Stimulated activated CD4-positive, alpha-beta T cell treated with anti-CD3 and anti-CD28 coated beads, Interleukin-2, amount 100 ng/mL, for 48 hours (primary cell): Measurements from ENCODE around the gene APBA3.

Source experiments
- DNase-seq, 2 donors: peaks; one replicate each; pipeline ENCODE4 v3.0.0-alpha.2; 2020

Gene APBA3

GRCh38 chr19:3761382-3762129, at the start of gene APBA3:
APBA3 (minus strand) TSS chr19:3761692; CDS start chr19:3760264, 1,428 bp downstream.
- peak; percentile 97 to 98 for DNase-seq

DNA sequence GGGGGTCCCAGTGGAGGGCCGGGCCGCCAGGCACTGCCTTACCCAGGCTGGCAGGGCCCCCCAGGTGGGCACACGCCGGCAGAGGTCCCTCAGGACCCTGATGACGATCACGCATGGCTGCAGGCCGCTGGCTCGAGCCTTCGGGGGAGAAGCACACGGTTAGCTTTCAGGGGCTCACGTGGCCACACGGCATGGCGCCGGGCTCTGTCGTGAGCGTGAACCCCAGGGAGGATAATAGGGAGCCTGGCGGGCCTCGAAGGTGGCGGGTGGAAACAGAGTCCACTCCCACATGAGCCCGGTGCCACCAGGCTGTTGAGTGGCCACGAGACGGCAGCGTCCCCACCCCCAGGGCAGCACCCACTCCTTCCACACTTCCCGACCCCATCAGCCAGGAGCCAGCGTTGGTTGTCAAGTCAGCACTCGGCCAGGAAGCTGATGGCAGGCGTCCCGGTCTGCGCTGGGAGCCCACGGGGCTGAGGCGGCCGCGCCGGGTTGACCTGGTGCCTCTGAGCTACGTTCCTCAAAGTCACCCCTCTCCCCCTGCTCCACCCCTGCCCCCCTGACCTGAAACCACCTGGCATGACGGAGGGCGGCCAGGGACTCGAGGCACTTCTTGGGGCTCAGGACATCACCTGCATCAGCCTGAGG, 49.3 kb upstream of the APBA3 start:
- DNase-seq, result no peak

DNA sequence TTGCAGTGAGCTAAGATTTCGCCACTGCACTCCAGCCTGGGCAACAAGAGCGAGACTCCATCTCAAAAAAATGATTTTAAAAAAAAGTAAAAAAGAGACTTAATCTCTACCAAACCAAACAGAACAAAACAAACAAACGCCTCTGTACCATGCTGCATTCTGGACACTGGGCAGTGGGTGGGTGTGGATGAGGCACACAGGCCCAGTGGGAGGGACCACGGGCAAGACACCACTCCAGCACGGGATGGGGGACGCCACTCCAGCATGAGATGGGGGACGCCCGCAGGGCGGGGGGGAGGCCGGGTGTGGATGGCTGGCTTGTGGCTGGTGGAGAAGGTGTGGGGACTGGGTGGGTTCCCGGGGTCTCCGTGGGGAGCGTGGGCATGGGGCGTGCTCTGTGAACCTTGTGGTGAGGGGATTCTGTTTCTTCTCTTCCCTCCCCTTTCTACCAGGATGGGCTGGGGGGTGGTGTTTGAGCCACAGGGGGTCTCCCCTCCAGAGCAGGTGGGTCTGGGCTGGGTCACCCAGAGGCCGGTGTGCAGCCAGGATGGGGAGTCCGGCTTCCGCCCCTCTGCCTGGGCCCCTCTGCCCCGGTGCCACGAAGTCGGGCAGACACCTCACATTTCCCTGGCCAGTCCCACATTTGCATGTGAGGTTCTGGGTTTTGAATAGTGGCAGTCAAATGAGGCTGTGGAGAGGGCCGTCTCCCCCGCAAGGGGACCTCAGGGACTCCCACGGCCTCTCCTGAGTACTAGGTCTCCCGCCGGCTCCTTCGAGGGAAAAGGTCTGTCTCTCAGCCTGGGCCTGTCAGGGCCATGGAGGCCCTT, 48.6 kb upstream of the APBA3 start:
- DNase-seq, result no peak

- no peak for DNase-seq
These were observed 47.1 kb upstream of the APBA3 start for GRCh38 chr19:3808420-3809143.

DNA sequence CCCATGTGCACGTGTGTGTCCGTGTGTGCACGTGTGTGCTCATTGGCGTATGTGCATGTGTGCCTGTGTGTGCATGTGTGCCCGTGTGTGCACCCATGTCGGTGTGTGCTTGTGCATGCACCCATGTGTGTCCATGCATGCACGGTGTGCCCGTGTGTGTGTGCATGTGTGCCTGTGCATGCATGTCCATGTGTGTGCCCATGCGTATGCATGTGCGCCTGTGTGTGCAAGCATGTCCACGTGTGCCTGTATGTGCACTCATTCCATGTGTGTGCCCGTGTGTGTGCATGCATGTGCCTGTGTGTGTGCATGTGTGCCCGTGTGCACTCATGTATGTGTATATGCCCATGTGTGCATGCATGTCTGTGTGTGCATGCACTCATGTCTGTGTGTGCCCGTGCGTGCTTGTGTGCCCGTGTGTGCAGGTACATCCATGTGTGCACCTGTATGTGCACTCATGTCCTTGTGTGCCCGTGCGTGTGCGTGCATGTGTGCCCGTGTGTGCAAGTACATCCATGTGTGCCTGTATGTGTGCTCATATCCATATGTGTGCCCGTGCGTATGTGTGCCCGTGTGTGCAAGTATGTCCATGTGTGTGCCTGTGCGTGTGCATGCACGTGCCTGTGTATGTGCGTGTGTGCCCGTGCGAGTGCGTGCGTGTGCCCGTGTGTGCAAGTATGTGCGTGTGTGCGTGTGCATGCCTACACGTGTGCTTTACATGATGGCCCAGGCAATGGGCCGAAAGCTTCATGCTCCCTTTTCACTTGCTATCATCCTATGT, 46.3 kb upstream of the APBA3 start:
- DNase-seq, result no peak

GRCh38 chr19:3807131-3807480, 45.6 kb upstream of the APBA3 start:
- no peak for DNase-seq

DNA sequence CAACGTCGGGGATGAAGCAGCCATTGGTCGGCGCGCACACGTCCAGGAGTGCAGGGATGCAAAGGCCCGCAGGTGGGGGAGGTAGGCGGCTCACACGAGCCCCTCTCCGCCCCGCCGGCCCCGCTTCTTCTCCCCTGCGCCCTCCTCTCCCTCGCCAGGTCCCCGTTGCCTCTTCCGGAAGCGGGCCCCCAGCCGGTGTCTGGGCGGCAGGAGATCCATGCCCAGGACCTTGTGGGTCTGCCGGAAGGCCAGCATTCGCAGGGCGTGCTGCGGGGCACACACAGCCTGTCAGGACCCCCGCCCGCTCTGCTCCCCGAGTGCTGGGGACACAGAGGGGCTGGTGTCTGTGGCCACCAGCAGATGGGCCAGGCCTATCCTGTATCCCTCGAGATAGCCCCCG, 44.4 kb upstream of the APBA3 start:
- DNase-seq, result no peak

- DNase-seq, result no peak
These were observed 42.9 kb upstream of the APBA3 start for GRCh38 chr19:3804429-3804828.

DNA sequence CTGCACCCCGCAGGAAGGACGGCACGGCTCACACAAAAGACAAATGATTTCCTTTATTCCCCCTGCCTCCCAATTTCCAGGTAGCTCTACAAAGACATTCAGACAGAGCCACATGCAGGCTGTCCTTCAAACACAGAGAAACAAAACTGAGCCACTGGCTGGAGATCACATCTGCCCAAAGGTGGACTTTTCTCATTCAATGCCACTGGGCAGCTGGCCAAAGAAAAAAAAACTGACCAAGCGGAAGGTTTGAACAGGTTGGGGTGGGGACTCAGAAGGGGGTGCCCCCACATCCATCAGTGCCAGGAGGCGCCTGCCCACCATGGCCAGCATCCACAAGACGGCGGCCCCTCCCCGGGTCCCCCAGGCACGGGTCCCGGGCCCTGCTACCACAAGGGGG, 42.5 kb upstream of the APBA3 start:
- no peak for DNase-seq

DNA sequence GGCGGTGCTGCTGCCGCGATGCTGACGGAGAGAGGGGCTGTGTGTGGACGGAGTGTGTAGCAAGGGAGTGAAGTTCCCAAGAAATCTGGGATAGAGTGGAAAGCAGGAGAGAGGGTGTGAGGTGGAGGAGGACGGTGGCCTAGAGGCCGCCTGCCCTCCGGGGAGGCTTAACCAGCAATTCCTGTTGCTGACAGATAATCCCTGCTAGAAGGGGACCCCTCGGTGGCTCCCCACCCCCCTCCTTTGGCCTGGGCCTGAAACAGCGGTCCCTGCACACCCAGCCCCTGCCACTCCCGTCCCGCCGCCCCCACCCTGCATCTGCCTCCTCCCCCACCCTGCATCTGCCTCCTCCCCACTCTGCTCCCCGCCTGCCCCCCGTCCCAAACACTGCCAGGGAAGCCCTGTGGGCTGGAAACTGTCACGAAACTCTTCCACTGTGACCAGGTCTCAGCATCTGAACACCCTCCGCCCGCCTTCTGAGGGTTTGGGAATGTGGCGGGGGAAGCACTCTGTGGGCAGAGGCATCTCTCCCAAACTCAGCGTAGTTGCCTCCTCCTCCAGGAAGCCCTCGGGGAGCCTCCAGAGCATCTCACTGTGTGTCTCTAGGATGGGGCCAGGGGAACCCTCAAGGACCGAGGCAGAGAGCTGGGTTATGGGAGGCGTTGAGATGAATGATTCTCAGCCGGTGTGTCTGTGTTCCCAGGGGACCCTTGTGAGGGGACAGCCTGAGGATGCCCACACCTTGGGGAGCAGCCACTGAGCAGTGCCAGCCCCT, 41.8 kb upstream of the APBA3 start:
- no peak for DNase-seq

- peak; percentile 46 to 48 for DNase-seq
These were observed 40.1 kb upstream of the APBA3 start for GRCh38 chr19:3801412-3802096.

DNA sequence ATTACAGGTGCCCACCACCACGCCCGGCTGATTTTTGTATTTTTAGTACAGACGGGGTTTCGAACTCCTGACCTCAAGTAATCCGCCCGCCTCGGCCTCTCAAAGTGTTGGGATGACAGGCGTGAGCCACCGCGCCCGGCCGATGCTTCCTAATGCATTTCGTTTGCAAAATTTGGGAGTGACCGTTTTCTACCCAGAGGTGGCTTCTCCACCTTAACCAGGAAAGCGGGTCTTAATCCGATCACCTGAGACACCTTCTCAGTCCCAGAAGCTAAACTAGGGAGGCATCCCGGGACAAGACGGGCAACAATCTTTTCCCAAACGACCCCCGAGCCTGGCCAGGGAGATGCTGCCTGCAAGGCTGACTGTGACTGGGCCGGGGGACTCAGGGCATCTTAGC, 39.5 kb upstream of the APBA3 start:
- DNase-seq, result no peak

DNA sequence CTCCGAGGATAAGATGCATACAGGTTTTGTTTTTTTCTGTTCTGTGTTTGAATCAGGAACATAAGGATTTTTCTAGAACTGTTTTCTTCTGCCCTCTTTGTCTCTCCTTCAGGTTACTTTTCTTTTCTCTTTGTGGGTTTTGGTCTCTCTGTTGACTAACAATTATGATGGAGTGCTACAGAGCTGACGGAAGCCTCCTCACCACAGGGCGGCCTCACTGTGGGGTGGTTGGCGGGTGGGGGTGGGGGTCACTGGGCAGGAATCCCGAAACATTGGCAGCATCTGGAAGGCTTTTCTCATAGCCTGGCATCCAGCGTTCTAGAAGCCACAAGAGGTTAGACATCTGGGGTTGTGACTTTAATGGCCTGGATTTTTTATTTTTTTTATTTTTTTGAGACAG, 36.6 kb upstream of the APBA3 start:
- DNase-seq, result no peak

GRCh38 chr19:3796358-3796757, 34.9 kb upstream of the APBA3 start:
- DNase-seq, result no peak

DNA sequence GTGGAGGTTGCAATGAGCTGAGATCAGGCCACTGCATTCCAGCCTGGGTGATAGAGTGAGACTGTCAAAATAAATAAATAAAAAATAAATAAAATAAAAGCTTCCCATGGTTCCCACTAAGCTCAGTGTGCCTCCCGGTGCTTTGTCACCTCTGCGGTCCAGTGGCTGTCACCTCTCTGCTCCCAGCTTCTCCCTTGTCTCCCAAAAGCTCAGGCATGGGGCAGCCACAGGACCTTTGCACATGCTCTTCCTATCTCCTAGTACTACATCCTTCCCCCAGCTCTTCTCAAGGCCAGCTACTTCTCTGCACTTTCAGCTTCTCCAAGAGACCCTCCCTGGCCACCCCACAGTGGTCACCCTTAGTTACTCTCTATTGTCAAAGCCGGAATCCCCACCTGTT, 32.3 kb upstream of the APBA3 start:
- DNase-seq, result no peak

DNA sequence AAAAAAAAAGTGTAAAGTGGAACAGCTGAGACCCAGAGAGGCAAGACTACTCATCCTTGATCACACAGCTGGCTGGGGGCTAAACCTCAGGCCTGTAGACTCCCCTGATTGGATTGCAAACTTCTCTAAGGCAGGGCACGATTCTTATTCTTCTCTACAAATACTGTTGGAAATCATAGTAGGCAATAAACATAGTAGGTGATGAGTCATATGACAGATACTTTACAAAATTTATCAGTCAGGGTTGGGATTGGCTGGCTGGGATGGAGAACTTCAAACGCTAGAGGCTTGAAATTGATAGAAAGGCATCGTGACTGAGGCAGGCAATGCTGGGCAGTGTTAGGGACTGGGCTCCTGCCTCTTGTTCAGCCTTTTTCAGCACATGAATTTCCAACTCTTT, 30.6 kb upstream of the APBA3 start:
- no peak for DNase-seq

GRCh38 chr19:3790941-3791340, 29.4 kb upstream of the APBA3 start:
- DNase-seq, result no peak

GRCh38 chr19:3790209-3790734, 28.8 kb upstream of the APBA3 start:
- DNase-seq, result no peak

- DNase-seq, result no peak
These were observed 27.7 kb upstream of the APBA3 start for GRCh38 chr19:3788996-3789778.
